ENCODE results near the gene DHX40. TPM values are rescaled to one million over a fixed set of nuclear protein-coding genes. Genes with fewer than 3 reads are reported as not detected.

DHX40 gene
- total RNA-seq, 1 experiment from 2014 or later, result 65.8 TPM

- DNase-seq (ENCODE audit: low read depth), result peak; percentile 99
- in situ Hi-C loops (cut with HindIII; ENCODE audit: low pct_unique_long_range_greater_than_20kb, low sequenced_read_pairs), result no loop called here
These were observed 54.1 kb downstream of the DHX40 start, which contains the start of gene CLTC for GRCh38 chr17:59619298-59620063. TSS of gene CLTC (plus strand) at chr17:59619895. CDS start at chr17:59620132, 237 bp downstream.

DNA sequence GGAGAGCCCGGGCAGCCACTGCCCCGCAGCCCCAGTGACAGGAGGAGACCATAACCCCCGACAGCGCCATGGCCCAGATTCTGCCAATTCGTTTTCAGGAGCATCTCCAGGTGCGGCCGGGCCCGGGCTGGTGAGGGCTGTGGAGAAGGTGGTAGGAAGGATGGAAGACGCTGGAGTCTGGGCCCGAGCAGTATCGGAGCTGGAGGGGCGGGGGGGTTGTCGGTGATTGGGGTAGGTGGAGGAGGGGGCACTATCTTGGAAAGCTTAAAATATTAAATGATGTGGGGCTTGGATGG, 54.6 kb downstream of the DHX40 start:
- in situ Hi-C loops (cut with HindIII; ENCODE audit: low pct_unique_long_range_greater_than_20kb, low sequenced_read_pairs), result no loop called here
- DNase-seq (ENCODE audit: low read depth), result no peak

- peak; percentile 54 for DNase-seq (ENCODE audit: low read depth)
- in situ Hi-C loops (cut with HindIII; ENCODE audit: low pct_unique_long_range_greater_than_20kb, low sequenced_read_pairs), result no loop called here
These were observed 55.3 kb downstream of the DHX40 start for GRCh38 chr17:59620518-59621259.

- in situ Hi-C loops (cut with HindIII; ENCODE audit: low pct_unique_long_range_greater_than_20kb, low sequenced_read_pairs), result no loop called here
- DNase-seq (ENCODE audit: low read depth), result no peak
These were observed 56.4 kb downstream of the DHX40 start for GRCh38 chr17:59621771-59622170.

GRCh38 chr17:59623151-59623550, 57.7 kb downstream of the DHX40 start:
- DNase-seq (ENCODE audit: low read depth), result no peak
- in situ Hi-C loops (cut with HindIII; ENCODE audit: low pct_unique_long_range_greater_than_20kb, low sequenced_read_pairs), result no loop called here

- in situ Hi-C loops (cut with HindIII; ENCODE audit: low pct_unique_long_range_greater_than_20kb, low sequenced_read_pairs), result no loop called here
- no peak for DNase-seq (ENCODE audit: low read depth)
These were observed 61.3 kb downstream of the DHX40 start for GRCh38 chr17:59626756-59627155.

- in situ Hi-C loops (cut with HindIII; ENCODE audit: low pct_unique_long_range_greater_than_20kb, low sequenced_read_pairs), result no loop called here
- DNase-seq (ENCODE audit: low read depth), result no peak
These were observed 61.9 kb downstream of the DHX40 start for GRCh38 chr17:59627274-59627673.

DNA sequence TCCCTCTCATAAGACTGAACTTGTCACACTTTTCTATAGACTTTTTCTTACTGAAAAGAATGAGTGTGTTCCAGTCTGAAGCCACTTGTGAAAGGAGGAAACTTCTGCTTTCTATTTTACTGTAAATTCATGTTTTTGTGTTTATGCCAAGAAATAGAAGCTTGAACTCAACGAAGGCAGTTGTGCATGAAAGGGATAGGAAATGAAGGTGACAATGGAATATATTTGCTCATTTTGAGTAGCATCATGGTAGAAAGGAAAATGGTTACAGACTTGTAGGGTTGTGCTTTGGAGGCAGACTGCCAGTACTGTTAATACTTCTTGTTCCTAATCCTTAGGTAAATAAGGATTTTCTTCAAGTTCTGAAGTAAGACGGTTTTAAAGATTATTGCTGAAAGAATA, 62.4 kb downstream of the DHX40 start:
- no peak for DNase-seq (ENCODE audit: low read depth)
- in situ Hi-C loops (cut with HindIII; ENCODE audit: low pct_unique_long_range_greater_than_20kb, low sequenced_read_pairs), result no loop called here

- in situ Hi-C loops (cut with HindIII; ENCODE audit: low pct_unique_long_range_greater_than_20kb, low sequenced_read_pairs), result no loop called here
- DNase-seq (ENCODE audit: low read depth), result no peak
These were observed 63.8 kb downstream of the DHX40 start for GRCh38 chr17:59629174-59629573.

GRCh38 chr17:59631276-59631675, 65.9 kb downstream of the DHX40 start:
- no peak for DNase-seq (ENCODE audit: low read depth)
- in situ Hi-C loops (cut with HindIII; ENCODE audit: low pct_unique_long_range_greater_than_20kb, low sequenced_read_pairs), result no loop called here

GRCh38 chr17:59632398-59632797, 67.0 kb downstream of the DHX40 start:
- DNase-seq (ENCODE audit: low read depth), result no peak
- in situ Hi-C loops (cut with HindIII; ENCODE audit: low pct_unique_long_range_greater_than_20kb, low sequenced_read_pairs), result no loop called here

- DNase-seq (ENCODE audit: low read depth), result no peak
- in situ Hi-C loops (cut with HindIII; ENCODE audit: low pct_unique_long_range_greater_than_20kb, low sequenced_read_pairs), result no loop called here
These were observed 68.4 kb downstream of the DHX40 start for GRCh38 chr17:59633658-59634359.

- in situ Hi-C loops (cut with HindIII; ENCODE audit: low pct_unique_long_range_greater_than_20kb, low sequenced_read_pairs), result no loop called here
- no peak for DNase-seq (ENCODE audit: low read depth)
These were observed 69.5 kb downstream of the DHX40 start for GRCh38 chr17:59634632-59635541.

- no peak for DNase-seq (ENCODE audit: low read depth)
- in situ Hi-C loops (cut with HindIII; ENCODE audit: low pct_unique_long_range_greater_than_20kb, low sequenced_read_pairs), result no loop called here
These were observed 72.4 kb downstream of the DHX40 start for GRCh38 chr17:59637611-59638310.

GRCh38 chr17:59638553-59638952, 73.1 kb downstream of the DHX40 start:
- in situ Hi-C loops (cut with HindIII; ENCODE audit: low pct_unique_long_range_greater_than_20kb, low sequenced_read_pairs), result no loop called here
- DNase-seq (ENCODE audit: low read depth), result no peak

- DNase-seq (ENCODE audit: low read depth), result peak; percentile 24
- in situ Hi-C loops (cut with HindIII; ENCODE audit: low pct_unique_long_range_greater_than_20kb, low sequenced_read_pairs), result no loop called here
These were observed 76.5 kb downstream of the DHX40 start for GRCh38 chr17:59641799-59642484.

DNA sequence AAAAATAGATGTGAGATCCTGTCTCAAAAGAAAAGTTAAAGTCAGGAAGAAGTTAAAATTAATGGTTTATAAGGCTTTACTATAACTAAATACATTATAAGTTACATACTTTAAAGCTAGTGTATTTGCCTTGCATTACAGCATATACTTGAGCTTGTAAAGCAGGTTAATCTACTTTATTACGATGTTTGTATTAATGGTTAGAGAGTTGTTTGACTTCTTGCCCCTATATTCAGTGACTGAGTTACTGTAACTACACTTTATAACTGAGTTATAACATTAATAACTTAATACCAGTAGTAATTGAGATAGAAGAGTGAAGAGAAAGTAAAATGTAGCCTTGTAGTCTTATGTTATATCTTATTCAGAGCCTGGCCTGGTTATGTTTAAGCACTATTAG, 77.2 kb downstream of the DHX40 start:
- no peak for DNase-seq (ENCODE audit: low read depth)
- in situ Hi-C loops (cut with HindIII; ENCODE audit: low pct_unique_long_range_greater_than_20kb, low sequenced_read_pairs), result no loop called here

Measured in Caki2 (cell line).